DOHH2 (cell line): Measurements from ENCODE around the gene FGFBP1.

Experiments
- H3F3A ChIP-seq: fragments of 200-600 bp; sonication (generic), shearing (Covaris generic); 2 replicates; pipeline ENCODE4 v1.6.0; 2016; ENCODE audit warnings: antibody characterized with exemption, mild to moderate bottlenecking; ENCODE audit not compliant: control insufficient read depth, insufficient read depth
- H3K27ac ChIP-seq: fragments of 200-600 bp; sonication (generic); 2 replicates; pipeline ENCODE4 v1.5.1; 2014; ENCODE audit warnings: low read depth, mild to moderate bottlenecking, low read length, moderate library complexity
- H3K27me3 ChIP-seq: fragments of 200-600 bp; sonication (generic); 2 replicates; pipeline ENCODE4 v1.6.1; 2014; ENCODE audit warnings: mild to moderate bottlenecking, low read length, mixed read lengths; ENCODE audit not compliant: control insufficient read depth
- H3K36me3 ChIP-seq: fragments of 200-600 bp; sonication (generic); 2 replicates; pipeline ENCODE4 v1.6.1; 2014; ENCODE audit warnings: mild to moderate bottlenecking, low read length, moderate library complexity, mixed read lengths; ENCODE audit not compliant: control insufficient read depth
- H3K4me1 ChIP-seq: fragments of 200-600 bp; sonication (generic); 2 replicates; pipeline ENCODE4 v1.6.1; 2014; ENCODE audit warnings: mild to moderate bottlenecking, low read length, mixed read lengths; ENCODE audit not compliant: control insufficient read depth
- H3K4me2 ChIP-seq: fragments of 200-600 bp; sonication (generic); 2 replicates; pipeline ENCODE4 v1.6.0; 2014; ENCODE audit warnings: mild to moderate bottlenecking, low read length, moderate library complexity
- H3K4me3 ChIP-seq: fragments of 200-600 bp; sonication (generic); 2 replicates; pipeline ENCODE4 v1.5.1; 2014; ENCODE audit warnings: mild to moderate bottlenecking, low read length, mixed read lengths
- H3K79me2 ChIP-seq: fragments of 200-600 bp; sonication (generic); 2 replicates; pipeline ENCODE4 v1.6.1; 2014; ENCODE audit warnings: mild to moderate bottlenecking, low read length, mixed read lengths; ENCODE audit not compliant: control insufficient read depth
- H3K9me2 ChIP-seq: fragments of 200-600 bp; sonication (generic); replicated peaks from 2 replicates; pipeline ENCODE4 v1.6.1; 2014; ENCODE audit warnings: mild to moderate bottlenecking, low read length, mixed read lengths; ENCODE audit not compliant: control insufficient read depth
- H3K9me3 ChIP-seq: fragments of 200-600 bp; sonication (generic); 2 replicates; pipeline ENCODE4 v1.6.1; 2014; ENCODE audit warnings: antibody characterized with exemption, low read length, mixed read lengths; ENCODE audit not compliant: control insufficient read depth, insufficient read depth
- H4K20me1 ChIP-seq: fragments of 200-600 bp; sonication (generic); 2 replicates; pipeline ENCODE4 v1.6.0; 2014; ENCODE audit warnings: low read depth, mild to moderate bottlenecking, antibody characterized with exemption, low read length, moderate library complexity; ENCODE audit not compliant: control insufficient read depth, insufficient read depth
- EZH2phosphoT487 ChIP-seq: fragments of 200-600 bp; sonication (generic); IDR thresholded peaks from 2 replicates; pipeline ENCODE4 v1.6.1; 2017; ENCODE audit warnings: borderline replicate concordance, mild to moderate bottlenecking, antibody characterized with exemption, low read length, moderate library complexity, mixed read lengths
- TF ChIP-seq, protein P1 (sequence below): fragments of 200-600 bp; sonication (generic); IDR thresholded peaks from one replicate; pipeline ENCODE4 v1.5.1; 2014; ENCODE audit warnings: antibody characterized with exemption, mild to moderate bottlenecking, low read depth, low read length; ENCODE audit not compliant: poor library complexity, severe bottlenecking

Gene FGFBP1

DNA sequence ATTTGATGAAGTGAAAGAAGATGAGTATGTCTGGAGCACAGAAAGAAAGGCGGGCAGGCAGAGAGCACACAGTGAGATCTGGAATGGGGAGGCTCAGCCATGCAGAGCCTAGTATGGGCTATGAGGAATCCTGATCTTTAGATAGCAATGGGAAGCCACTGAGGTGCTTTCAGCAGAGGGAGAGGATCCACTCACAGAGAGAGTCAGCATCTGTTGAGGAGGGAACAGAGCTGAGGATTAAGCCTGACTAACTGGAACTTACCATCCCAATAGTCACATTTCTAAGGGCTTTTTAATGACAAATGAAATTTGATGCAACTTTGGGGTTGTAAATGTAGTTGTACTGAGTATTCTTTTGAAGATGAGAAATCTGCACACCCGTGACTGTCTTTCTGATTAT is 45.1 kb upstream of the FGFBP1 start:
- no peaks in the 10 kb centered on the region for H3F3A ChIP-seq
- no peaks in the 10 kb centered on the region for H3K9me3 ChIP-seq
- H3K4me2 ChIP-seq = no peak overlapping the region
- H3K36me3 ChIP-seq = no peaks in the 10 kb centered on the region
- H3K79me2 ChIP-seq = no peaks in the 10 kb centered on the region
- no peaks in the 10 kb centered on the region for H4K20me1 ChIP-seq
- H3K27ac ChIP-seq = no peak overlapping the region
- no peak overlapping the region for H3K4me3 ChIP-seq
- peaks cover 23% of the 10 kb centered on the region for H3K27me3 ChIP-seq
- H3K4me1 ChIP-seq = no peaks in the 10 kb centered on the region
- TF ChIP-seq, protein P1, sequence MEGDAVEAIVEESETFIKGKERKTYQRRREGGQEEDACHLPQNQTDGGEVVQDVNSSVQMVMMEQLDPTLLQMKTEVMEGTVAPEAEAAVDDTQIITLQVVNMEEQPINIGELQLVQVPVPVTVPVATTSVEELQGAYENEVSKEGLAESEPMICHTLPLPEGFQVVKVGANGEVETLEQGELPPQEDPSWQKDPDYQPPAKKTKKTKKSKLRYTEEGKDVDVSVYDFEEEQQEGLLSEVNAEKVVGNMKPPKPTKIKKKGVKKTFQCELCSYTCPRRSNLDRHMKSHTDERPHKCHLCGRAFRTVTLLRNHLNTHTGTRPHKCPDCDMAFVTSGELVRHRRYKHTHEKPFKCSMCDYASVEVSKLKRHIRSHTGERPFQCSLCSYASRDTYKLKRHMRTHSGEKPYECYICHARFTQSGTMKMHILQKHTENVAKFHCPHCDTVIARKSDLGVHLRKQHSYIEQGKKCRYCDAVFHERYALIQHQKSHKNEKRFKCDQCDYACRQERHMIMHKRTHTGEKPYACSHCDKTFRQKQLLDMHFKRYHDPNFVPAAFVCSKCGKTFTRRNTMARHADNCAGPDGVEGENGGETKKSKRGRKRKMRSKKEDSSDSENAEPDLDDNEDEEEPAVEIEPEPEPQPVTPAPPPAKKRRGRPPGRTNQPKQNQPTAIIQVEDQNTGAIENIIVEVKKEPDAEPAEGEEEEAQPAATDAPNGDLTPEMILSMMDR = no peak
- TF ChIP-seq EZH2phosphoT487 = no peak
- H3K9me2 ChIP-seq = no peaks in the 10 kb centered on the region

DNA sequence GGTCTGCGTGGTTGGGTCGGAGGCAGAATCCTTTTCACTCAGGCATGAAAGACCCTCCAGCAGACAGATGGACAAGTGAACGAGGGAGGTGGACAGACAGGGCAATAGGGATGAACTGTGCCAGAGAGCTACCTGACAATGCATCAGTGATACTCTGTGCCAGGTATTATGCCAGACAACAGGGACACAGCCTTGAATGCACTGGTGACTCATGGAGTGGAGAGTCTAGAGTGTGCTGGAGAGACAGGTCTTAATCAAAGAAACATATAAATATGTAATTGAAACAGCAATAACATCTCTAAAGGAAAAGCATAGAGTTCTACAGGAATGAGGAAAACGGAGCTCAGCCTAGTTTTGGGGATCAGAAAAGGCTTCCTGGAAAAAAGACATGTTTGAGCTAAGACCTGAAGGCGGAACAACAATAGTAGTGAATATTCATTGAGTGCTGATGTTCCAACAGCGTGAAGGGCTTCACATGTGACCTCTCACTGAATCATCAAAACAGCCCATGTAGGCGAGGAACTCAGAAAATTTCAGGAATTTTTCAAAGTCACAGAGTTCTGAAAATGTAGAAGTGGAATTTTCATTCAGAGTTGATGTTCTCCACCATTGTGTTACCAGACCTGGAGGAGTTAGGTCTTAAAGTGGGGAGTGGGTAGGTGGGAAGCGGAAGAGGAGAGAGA is 44.4 kb upstream of the FGFBP1 start:
- H3K27ac ChIP-seq = no peak overlapping the region
- no peak overlapping the region for H3K4me3 ChIP-seq
- no peaks in the 10 kb centered on the region for H3K36me3 ChIP-seq
- H3K79me2 ChIP-seq = no peaks in the 10 kb centered on the region
- no peaks in the 10 kb centered on the region for H4K20me1 ChIP-seq
- no peaks in the 10 kb centered on the region for H3K9me2 ChIP-seq
- TF ChIP-seq, protein P1 = no peak
- TF ChIP-seq EZH2phosphoT487 = no peak
- no peaks in the 10 kb centered on the region for H3K9me3 ChIP-seq
- no peak overlapping the region for H3K4me2 ChIP-seq
- peaks cover 26% of the 10 kb centered on the region for H3K27me3 ChIP-seq
- no peaks in the 10 kb centered on the region for H3K4me1 ChIP-seq
- H3F3A ChIP-seq = no peaks in the 10 kb centered on the region

DNA sequence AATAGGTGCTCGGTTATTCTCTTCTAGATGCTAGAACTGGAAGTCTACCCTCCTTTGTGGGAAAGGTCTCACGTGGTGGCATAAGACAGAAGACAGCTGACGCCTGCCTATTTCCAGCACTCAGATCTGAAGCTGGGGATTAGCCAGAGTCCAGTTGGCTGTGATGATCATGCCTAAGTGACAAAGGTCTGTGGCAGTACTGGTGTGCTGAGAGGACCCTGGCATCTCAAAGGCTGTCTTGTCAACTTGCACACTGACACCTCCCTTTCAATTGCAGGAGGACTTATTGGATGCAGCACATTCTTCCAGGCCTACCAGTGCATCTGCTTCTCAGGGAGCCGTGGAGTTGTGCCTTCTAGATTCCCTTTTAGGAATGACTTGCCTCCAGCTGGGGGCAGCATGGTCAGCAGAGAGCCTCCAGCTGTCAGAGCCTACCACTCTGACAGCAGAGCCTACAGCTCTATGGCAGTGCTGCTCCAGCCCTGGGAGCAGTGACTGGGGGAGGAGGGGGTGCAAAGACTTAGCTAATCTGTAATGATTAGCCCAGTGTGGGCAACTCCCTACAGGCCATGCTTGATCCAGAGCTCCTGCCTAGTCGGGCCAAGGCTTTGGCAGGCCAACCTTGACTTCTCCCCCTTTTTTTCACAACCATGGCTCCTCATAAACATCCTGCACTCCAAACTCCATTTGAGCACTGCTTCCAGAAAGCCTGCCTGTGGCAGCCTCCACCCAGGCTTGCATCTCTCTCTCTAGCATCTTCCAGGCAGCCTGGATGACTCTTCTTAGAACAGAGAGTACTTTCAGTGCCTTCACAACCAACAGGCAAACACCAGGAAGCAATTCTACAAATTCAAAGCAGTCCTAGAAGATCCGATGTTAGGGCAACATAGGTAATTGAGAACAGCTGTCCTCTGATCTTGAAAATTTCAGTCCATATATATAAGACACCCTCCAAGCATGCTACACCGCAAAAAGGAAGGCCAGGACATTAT is 38.2 kb upstream of the FGFBP1 start:
- H3K27me3 ChIP-seq = peaks cover 10% of the 10 kb centered on the region; the same call in 1 of the 2 replicates
- TF ChIP-seq EZH2phosphoT487 = no peak
- TF ChIP-seq, protein P1 = no peak
- no peak overlapping the region for H3K27ac ChIP-seq
- H3K9me2 ChIP-seq = no peaks in the 10 kb centered on the region
- H3K4me2 ChIP-seq = no peak overlapping the region
- H3K79me2 ChIP-seq = no peaks in the 10 kb centered on the region
- H3K4me3 ChIP-seq = no peak overlapping the region
- no peaks in the 10 kb centered on the region for H3K4me1 ChIP-seq
- no peaks in the 10 kb centered on the region for H3K9me3 ChIP-seq
- H3F3A ChIP-seq = no peaks in the 10 kb centered on the region
- no peaks in the 10 kb centered on the region for H4K20me1 ChIP-seq
- H3K36me3 ChIP-seq = no peaks in the 10 kb centered on the region
